Upper lobe of left lung (tissue), 6 donors: ENCODE results near the gene CTSG. TPM values are rescaled to one million over a fixed set of nuclear protein-coding genes. Genes with fewer than 3 reads are reported as not detected.
"Not testable (repeated sequence)": the region's sequence is repeated elsewhere in the genome, so short reads cannot be mapped to it uniquely, and the experiment has no call there.

ENCODE experiments used
- ATAC-seq, 2 donors: fragments of 200-7000 bp; cut with Tn5 transposase; one replicate each; pipeline ENCODE4 v1.9.1; 2022; ENCODE audit warnings: mild to moderate bottlenecking in 2 of 2, moderate library complexity in 2 of 2; ENCODE audit not compliant: low FRiP score in 2 of 2
- DNase-seq, 2 donors: peaks; one replicate each; pipeline ENCODE4 v3.0.0-alpha.2; 2019 to 2020
- H3K27ac ChIP-seq, 4 donors: fragments of 200-600 bp; sonication (generic); one replicate each; pipeline ENCODE4 v1.5.1; 2016 to 2019
- H3K27me3 ChIP-seq, 4 donors: fragments of 200-600 bp; sonication (generic); one replicate each; pipeline ENCODE4 v1.5.1; 2017 to 2019
- H3K36me3 ChIP-seq, 4 donors: fragments of 200-600 bp; sonication (generic); one replicate each; pipeline ENCODE4 v1.5.1; 2016 to 2019
- H3K4me1 ChIP-seq, 4 donors: fragments of 200-600 bp; sonication (generic); one replicate each; pipeline ENCODE4 v1.5.1; 2018 to 2019
- H3K4me3 ChIP-seq, 4 donors: fragments of 200-600 bp; sonication (generic); one replicate each; pipeline ENCODE4 v1.5.1; 2017 to 2019; ENCODE audit warnings: mild to moderate bottlenecking in 2 of 4, moderate library complexity in 1 of 4
- H3K9me3 ChIP-seq, 4 donors: fragments of 200-600 bp; sonication (generic); one replicate each; pipeline ENCODE4 v1.5.1; 2018 to 2019
- EP300 ChIP-seq, 4 donors: sonication (generic); formaldehyde crosslinking; IDR thresholded peaks; one replicate each; pipeline ENCODE4 v1.5.1; 2017; ENCODE audit warnings: antibody characterized with exemption in 4 of 4, control low read depth in 2 of 4
- POLR2A ChIP-seq, 4 donors: fragments of 450-650 bp; IDR thresholded peaks; one replicate each; pipeline ENCODE4 v1.5.1; 2016 to 2017; ENCODE audit warnings: antibody characterized with exemption in 4 of 4, mild to moderate bottlenecking in 2 of 4
- POLR2AphosphoS5 ChIP-seq, 2 donors: sonication (generic); formaldehyde crosslinking; IDR thresholded peaks; one replicate each; pipeline ENCODE4 v1.5.1; 2017; ENCODE audit warnings: antibody characterized with exemption in 2 of 2
- WGBS, 2 donors: methylation state at CpG; one replicate each; pipeline ENCODE4 v1.1.5; 2017 to 2018; 5-methylcytosine and 5-hydroxymethylcytosine counted together
- total RNA-seq, 6 donors: library from RNA; depleted of rRNA in 4 of 6; stranded (reverse); fragments of >200 nt in 4 of 6; gene quantifications; one replicate each; pipeline versions ENCODE4 v1.1.0 to v1.2.1, GENCODE V29; 2016 to 2021
- TF ChIP-seq, protein P1 (sequence below), 6 experiments: fragments of 450-650 bp in 4 of 6; fragments of 200-600 bp in 2 of 6; sonication (generic) in 2 of 6; IDR thresholded peaks; one replicate each; pipeline ENCODE4 v1.5.1; 2016 to 2019; ENCODE audit warnings: antibody characterized with exemption in 6 of 6
- donor health status: DM: no; HTN: no; CAD: no; lungs with moderate emphysema.
- donor health status: DM: no; HTN: yes; CAD: no; lungs with severe emphysema.

The CTSG gene
- total RNA-seq, 6 donors from 2014 or later = 0.89 to 20.9 (median 3.7) TPM; not detected in 2

DNA sequence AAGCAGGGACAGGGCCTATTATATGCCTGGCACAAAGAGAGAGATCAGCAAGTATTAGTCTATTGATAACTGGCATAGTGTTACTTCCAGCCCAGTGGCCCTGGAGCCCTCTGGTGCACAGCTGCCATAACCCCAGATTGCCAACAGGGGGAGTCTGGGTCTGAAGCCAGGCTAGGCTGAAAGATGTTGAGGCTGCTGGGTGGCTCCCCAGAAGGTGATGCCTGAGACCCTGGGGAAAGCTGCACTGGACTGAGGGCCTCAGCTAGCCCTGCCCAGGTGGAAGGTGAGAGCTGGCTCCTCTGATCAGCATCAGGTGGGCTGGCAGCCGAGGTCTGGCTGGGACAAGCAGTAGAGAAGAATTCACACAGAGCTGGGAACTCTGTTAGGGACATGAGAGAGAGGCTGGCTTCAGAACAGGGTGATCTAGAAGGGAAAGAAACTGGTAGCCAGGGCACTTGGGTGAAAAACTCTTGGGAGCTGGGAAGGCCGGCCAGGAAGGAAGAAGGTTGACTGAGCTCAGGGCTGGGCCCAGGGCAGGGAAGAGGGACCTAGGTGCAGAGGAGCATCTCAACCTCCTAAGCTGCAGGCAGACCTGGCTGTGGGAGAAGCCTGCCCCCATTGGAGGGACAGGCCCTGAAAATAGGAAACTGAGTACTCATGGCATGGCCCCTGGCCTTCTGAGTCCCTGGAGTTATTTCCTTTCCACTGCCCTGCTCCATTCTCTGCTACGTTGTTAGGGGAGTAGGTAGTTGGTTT, 29.6 kb upstream of the CTSG start:
- 62 to 72% methylated on average over 2 to 3 of the region's 3 CpGs for WGBS, 2 donors
- Histone ChIP-seq H3K9me3 (no peaks in the 10 kb centered on the region), H3K27ac (peak overlapping the region in 1 of 4 donors; percentile 5), H3K36me3 (no peaks in the 10 kb centered on the region), H3K27me3 (no peaks in the 10 kb centered on the region), H3K4me3 (no peak overlapping the region), H3K4me1 (no peaks in the 10 kb centered on the region)
- ATAC-seq (peak; percentile 64 to 68), DNase-seq (peak in 1 of 2 donors; percentile 38)
- TF ChIP-seq, protein P1, sequence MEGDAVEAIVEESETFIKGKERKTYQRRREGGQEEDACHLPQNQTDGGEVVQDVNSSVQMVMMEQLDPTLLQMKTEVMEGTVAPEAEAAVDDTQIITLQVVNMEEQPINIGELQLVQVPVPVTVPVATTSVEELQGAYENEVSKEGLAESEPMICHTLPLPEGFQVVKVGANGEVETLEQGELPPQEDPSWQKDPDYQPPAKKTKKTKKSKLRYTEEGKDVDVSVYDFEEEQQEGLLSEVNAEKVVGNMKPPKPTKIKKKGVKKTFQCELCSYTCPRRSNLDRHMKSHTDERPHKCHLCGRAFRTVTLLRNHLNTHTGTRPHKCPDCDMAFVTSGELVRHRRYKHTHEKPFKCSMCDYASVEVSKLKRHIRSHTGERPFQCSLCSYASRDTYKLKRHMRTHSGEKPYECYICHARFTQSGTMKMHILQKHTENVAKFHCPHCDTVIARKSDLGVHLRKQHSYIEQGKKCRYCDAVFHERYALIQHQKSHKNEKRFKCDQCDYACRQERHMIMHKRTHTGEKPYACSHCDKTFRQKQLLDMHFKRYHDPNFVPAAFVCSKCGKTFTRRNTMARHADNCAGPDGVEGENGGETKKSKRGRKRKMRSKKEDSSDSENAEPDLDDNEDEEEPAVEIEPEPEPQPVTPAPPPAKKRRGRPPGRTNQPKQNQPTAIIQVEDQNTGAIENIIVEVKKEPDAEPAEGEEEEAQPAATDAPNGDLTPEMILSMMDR (IDR thresholded peaks at IDR 0.05) = peak; percentile 60 to 84 (median 75)
- no peak for TF ChIP-seq POLR2A (IDR thresholded peaks at IDR 0.05)
- TF ChIP-seq EP300 (IDR thresholded peaks at IDR 0.05) = no peak
- TF ChIP-seq POLR2AphosphoS5 (IDR thresholded peaks at IDR 0.05) = no peak

DNA sequence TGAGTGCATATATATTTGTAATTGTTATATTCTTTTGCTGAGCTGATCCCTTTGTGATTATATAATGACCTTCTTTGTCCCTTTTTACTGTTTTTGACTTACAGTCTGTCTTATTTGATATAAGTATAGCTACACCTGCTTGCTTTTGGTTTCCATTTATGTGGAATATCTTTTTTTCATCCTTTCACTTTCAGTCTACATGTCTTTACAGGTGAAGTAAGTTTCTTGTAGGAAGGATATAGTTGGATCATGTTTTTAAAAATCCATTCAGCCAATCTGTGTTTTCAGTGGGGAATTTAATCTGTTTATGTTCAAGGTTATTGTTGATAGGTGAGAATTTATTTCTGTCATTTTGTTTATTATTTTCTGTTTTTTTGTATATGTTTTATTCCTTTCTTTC, 21.4 kb upstream of the CTSG start:
- H3K9me3 ChIP-seq = peaks cover 0 to 19% (median 9%) of the 10 kb centered on the region in 4 donors
- ATAC-seq = no peak
- no peaks in the 10 kb centered on the region for H3K27me3 ChIP-seq
- no peak for DNase-seq
- no peak for TF ChIP-seq POLR2AphosphoS5 (IDR thresholded peaks at IDR 0.05)
- TF ChIP-seq, protein P1 (IDR thresholded peaks at IDR 0.05) = no peak
- no peak for TF ChIP-seq EP300 (IDR thresholded peaks at IDR 0.05)
- no peak for TF ChIP-seq POLR2A (IDR thresholded peaks at IDR 0.05)
- no peaks in the 10 kb centered on the region for H3K36me3 ChIP-seq
- no peak overlapping the region for H3K4me3 ChIP-seq
- no peaks in the 10 kb centered on the region for H3K4me1 ChIP-seq
- no peak overlapping the region for H3K27ac ChIP-seq

DNA sequence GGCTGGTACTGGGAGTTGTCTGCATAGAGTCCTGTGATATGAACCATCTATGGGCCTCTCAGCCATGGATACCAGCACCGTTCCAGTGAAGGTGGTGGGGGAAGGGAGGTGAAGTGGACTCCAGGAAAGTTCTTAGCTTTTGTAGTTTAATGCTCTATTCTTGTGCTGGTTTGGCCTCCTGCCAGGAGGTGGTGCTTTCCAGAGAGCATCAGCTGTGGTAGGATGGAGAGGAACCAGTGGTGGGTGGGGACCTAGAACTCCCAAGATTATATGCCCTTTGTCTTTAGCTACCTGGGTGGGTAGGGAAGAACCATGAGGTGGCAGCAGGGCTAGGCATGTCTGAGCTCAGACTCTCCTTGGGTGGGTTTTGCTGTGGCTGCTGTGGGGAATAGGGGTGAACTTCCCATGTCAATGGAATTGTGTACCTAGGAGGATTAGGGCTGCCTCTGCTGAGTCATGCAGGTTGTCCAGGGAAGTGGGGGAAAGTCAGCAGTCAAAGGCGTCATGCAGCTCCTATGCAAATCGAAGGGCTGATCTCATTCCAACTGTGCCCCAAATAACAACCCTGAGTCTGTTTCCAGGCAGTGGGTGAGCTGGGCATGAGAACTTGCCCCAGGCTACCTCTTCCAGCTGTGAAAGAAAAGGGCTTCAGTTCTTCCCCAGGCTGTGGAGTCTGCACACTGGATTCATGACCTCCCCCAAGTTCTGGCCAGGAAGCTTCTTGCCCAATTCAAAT, 19.2 kb upstream of the CTSG start:
- no peak for ATAC-seq
- TF ChIP-seq POLR2A (IDR thresholded peaks at IDR 0.05) (no peak), POLR2AphosphoS5 (IDR thresholded peaks at IDR 0.05) (no peak), EP300 (IDR thresholded peaks at IDR 0.05) (no peak)
- TF ChIP-seq, protein P1 (IDR thresholded peaks at IDR 0.05) = no peak
- Histone ChIP-seq H3K27ac (no peak overlapping the region), H3K27me3 (no peaks in the 10 kb centered on the region), H3K4me1 (no peaks in the 10 kb centered on the region), H3K4me3 (no peak overlapping the region), H3K36me3 (no peaks in the 10 kb centered on the region), H3K9me3 (peaks cover 0 to 19% (median 9%) of the 10 kb centered on the region in 4 donors)
- 82 to 85% methylated on average over 3 of the region's 3 CpGs for WGBS, 2 donors
- DNase-seq = no peak

DNA sequence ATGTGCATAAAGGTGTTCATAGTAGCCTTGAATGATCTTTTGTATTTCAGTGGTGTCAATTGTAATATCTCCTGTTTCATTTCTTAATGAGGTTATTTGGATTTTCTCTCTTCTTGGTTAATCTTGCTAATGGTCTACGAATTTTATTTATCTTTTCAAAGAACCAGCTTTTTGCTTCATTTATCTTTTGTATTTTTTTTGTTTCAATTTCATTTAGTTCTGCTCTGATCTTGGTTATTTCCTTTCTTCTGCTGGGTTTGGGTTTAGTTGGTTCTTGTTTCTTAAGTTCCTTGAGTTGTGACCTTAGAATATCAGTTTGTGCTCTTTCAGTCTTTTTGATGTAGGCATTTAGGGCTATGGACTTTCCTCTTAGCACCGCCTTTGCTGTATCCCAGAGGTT, 15.0 kb upstream of the CTSG start:
- H3K9me3 ChIP-seq = peaks cover 0 to 22% (median 14%) of the 10 kb centered on the region in 4 donors
- H3K4me1 ChIP-seq, H3K36me3 ChIP-seq, H3K27ac ChIP-seq, H3K27me3 ChIP-seq, H3K4me3 ChIP-seq, DNase-seq, ATAC-seq: not testable (repeated sequence)
- WGBS, 2 donors = 79 to 84% methylated on average over 2 of the region's 2 CpGs

DNA sequence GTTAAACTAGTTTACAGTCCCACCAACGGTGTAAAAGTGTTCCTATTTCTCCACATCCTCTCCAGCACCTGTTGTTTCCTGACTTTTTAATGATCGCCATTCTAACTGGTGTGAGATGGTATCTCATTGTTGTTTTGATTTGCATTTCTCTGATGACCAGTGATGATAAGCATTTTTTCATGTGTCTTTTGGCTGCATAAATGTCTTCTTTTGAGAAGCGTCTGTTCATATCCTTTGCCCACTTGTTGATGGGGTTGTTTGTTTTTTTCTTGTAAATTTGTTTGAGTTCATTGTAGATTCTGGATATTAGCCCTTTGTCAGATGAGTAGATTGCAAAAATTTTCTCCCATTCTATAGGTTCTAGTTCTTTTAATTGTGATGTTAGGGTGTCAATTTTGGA, 8.4 kb upstream of the CTSG start:
- H3K4me1 ChIP-seq, DNase-seq, H3K27ac ChIP-seq, H3K4me3 ChIP-seq, H3K36me3 ChIP-seq, ATAC-seq, H3K27me3 ChIP-seq: not testable (repeated sequence)
- WGBS, 2 donors = 71 to 78% methylated on average over 3 of the region's 3 CpGs
- peaks cover 0 to 11% (median 6%) of the 10 kb centered on the region in 4 donors for H3K9me3 ChIP-seq
